IPS-11a (cell line): ENCODE results near the gene ITGB3.
A peak's percentile ranks its signal among the peaks of the same experiment; 100 is the strongest.
"Not testable (repeated sequence)": the region's sequence is repeated elsewhere in the genome, so short reads cannot be mapped to it uniquely, and the experiment has no call there.

Source experiments
- H3K4me3 ChIP-seq: one replicate; pipeline ENCODE4 v1.5.1; 2013; ENCODE audit warnings: low read depth, low read length, control low read depth

ITGB3 gene

DNA sequence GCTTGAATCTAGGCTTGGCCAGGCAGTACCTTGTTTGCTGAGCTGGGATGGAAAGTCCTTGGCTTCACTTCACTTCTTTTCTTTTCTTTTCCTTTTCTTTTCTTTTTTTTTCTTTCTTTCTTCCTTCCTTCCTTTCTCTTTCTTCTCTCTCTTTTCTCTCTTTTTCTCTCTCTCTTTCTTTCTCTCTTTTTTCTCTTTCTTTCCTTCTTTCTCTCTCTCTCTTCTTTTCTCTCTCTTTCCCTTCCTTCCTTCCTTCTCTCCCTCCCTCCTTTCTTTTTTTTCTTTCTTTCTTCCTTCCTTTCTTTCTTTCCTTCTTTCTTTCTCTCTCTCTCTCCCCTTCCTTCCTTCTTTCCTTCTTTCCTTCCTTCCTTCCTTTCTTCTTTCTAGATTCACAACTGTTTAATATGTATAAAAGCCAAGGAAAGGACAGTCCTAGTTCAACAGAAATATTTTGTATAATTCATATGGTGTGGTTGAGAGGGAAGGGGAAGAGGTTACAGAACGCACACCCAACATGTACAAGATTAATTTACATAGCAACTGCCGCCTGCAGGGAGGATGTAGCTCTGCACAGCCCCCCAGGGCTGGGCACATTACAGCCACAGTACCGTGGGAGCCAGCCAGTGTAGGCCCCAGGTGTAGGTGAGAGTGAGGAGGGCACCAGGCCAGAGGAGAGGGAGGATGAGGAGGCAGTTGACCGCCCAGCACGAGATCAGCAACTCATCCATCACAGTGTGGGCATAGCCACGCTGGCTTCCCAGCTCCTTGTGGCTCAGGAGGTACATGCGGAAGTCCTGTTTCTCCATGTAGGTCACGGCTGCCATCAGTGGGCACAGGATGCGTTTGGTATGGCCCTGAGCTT is 9.7 kb upstream of the ITGB3 start:
- no peak overlapping the region for H3K4me3 ChIP-seq

DNA sequence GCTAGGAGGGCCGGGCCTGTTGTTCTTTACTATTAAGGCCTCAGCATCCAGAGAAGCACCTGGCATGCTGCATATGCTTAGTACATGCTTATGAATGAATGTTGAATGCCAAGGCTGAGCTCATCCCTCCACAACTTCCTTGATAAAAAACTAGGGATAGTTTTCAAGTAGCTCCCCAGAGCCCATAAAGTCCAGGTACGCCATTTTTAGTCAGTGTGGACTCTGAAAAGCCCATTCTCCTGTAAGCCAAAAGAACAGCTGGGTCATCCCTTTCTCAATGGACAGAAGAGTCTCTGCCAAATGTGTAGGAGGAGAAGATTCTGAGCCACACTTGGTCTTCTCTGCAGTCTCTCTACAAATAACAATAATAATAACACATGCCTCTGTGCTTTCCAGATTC is 8.9 kb upstream of the ITGB3 start:
- no peak overlapping the region for H3K4me3 ChIP-seq

DNA sequence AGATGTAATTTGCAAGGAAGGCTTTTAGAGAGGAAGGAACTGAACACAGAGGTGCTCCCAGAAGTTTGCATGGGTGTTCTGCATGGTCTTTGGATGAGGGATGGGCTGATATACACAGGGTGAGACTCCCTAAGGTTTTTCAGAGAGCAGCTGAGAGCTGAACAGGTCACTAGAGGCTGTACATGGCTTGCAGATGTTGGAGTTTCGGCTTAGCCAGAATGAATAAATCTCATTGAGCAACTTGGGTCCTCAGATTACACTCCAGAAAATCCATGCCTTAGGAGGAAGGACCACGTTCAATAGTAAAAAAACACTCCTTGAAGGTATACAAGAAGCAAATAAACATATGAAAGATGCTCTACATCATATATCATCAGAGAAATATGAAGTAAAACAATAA is 7.5 kb upstream of the ITGB3 start:
- no peak overlapping the region for H3K4me3 ChIP-seq

DNA sequence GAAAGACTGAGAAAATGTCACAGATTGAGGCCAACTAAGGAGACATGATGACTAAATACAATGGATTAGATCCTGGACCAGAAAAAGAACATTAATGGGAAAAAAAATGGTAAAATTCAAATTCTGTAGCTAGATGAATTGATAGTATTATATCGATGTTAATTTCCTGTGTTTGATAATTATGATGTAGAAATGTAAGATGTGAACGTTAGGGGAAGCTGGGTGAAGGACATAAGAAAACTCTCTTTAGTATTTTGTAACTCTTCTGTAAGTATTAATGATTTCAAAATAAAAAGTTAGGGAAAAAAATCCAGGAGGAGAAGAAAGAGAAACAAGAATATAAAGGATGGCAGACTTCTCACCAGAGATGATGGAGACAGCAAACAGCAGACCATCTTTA is 2.8 kb upstream of the ITGB3 start:
- H3K4me3 ChIP-seq = no peak overlapping the region

DNA sequence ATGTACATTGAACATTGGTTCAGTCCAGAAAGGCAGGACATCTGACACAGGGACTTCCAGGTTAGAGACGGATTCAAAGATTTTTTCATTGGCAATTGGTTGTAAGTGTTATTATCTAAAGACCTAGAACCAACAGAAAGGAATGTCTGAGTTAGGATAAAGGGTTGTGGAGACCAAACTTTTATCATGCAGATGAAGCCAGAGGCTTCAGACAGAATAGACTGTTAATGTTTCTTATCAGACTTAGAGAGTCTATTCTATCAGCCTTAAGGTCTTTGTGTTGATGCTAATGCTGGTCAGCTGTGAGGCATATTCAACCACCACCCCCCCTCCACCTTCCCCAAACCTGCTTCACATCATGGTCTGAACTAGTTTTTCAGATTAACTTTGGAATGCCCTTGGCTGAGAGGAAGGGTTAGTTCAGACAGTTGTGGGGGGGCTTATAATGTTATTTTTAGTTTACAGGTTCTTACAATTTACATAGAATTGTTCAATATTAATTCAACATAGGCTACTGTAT is 2.1 kb upstream of the ITGB3 start:
- H3K4me3 ChIP-seq = no peak overlapping the region

DNA sequence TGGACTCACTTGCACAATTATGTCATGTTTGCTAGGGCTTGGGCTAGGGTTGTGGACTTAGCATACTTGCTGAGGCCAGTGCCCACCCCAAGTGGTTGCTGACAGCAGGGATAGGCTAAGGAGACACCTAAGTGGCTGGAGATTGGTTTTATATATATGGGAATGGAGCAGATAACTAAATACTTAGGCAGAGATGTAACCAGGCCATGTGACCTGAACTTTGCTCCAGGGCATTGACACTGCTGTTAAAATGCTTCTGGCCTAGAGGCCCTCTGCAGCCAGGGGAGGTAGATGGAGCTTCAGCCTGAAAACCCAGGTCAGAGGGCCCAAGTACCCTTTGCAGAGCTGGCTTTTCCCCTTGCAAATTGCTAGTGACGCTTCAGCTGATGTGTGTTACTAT is 1.4 kb upstream of the ITGB3 start:
- no peak overlapping the region for H3K4me3 ChIP-seq

DNA sequence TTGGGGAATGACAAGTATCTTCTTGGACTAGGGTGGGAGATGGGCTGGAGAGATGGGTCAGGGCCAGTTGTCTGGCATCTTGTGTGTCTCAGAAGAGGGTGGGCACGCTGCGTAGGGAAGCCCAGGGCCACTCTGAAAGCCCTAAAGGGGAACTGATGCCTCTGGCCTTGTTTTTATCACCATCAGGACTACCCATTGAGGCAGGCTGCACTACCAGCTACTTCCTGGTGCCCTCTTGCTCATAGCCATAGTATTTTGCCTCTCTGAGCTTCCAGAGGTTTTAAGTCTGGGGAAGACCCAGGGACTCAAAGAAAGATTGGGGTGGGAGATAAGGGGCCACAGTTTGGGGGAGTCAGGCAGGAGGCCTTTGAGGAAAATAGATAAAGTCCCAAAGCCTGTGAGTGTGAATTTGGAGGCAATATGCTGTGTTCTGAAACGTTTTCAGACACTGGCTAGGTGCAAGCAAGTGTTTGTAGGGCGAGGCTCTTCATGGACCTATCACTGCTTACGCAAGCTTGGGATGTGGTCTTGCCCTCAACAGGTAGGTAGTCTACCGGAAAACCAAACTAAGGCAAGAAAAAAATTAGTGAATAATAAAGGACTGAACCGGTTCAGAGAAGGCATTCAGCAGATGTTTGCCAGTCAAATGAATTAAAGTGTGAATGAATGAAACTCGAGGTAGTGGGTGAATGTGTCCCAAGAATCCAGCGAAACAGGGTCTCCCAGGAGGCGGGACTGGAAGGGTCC is 688 bp upstream of the ITGB3 start:
- no peak overlapping the region for H3K4me3 ChIP-seq

DNA sequence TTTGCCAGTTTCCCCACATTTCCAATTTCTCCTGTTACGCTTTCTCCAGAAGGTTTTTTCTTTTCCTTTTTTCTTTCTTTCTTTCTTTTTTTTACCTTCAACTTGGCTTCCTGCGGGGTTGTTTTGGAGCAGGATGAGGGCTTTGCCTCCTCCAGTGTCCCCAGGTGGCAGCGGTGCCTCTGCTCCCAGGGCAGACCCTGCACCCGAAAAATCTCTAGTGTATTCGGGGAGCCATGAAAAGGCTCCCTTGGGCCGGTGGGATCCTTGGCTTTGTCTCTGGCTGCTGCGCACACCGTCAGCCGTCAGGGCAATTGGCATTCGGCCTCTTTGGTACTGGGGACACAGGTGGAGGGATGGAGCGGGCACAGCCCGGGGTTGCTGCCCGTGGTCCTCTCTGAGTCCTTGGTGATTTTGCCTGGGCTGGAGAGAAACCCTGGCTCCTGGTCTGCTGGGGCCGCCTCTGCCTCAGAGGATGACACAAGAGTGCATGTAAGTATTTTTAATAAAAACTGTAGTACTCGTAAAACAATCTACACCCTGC is 846 bp downstream of the ITGB3 start:
- H3K4me3 ChIP-seq = peak overlapping the region; percentile 63

DNA sequence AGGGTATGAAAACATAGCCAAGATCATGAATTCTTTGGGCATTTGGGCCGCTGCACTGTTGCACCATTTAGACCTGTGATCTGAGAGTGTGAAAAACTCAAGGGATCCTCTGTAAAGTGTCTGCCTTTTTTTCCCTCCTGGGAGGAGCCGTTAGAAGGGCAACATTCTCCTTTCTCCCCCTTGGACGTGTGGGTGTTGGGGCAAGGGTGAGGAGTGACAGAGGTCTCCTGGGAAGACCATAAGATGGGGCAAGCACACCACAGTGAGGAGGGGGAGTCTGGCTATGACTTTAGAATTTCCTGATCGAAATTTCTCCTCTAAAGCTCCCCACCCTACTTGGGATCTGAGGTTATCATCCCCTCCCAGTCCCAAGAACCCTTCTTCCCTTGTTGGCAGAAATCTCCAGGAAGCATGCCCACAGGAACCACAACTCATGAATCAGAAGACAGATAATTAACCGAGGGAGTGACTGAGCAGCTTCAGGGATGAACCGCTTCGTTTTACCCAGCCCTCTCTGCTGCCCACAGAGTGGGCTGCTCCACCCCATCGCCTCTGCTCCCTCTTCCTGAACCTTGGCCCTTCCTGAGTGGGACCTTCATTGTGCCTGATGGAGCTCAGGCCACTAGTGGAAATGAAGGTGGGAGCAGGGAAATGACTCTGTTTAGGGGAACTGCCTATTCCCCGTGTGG is 4.2 kb downstream of the ITGB3 start:
- H3K4me3 ChIP-seq = no peak overlapping the region

DNA sequence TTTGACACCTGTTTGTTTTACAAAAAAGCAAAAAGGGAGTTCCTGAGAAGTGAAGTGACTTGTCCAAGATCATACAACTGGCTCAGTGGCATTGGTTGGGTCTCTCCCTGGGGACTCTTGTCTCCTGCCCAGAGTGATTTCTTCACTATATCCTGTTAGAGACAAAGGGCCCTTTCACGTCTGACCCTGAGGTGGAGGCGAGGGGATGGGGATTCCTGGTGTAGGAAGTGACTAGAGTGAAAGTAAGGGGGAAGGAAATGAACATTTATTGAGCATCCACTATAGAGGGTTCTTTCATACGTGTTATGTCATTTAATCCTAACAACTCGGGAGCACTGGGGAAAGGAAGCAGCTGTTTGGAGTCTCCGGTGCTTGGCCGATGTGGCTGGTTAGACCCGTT is 9.0 kb downstream of the ITGB3 start:
- no peak overlapping the region for H3K4me3 ChIP-seq

DNA sequence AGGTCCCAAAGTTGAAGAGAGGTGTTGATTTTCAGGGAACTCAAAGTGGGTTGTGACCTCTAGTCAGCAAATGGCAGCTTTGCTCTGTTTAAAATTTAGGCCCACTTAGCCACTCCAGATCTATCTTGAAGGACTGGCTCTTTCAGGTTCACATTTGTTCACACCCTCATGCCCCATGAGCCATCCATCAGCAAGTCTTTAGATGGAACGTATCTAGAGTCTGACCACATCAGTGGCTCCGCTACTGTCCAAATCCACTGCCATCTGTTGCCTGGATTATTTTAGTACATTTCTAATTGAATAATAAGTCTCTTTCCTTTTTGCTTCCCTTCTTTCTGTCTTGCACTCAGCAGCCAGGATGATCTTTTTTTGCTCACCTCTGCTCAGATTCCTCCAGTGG is 10.5 kb downstream of the ITGB3 start:
- no peak overlapping the region for H3K4me3 ChIP-seq

DNA sequence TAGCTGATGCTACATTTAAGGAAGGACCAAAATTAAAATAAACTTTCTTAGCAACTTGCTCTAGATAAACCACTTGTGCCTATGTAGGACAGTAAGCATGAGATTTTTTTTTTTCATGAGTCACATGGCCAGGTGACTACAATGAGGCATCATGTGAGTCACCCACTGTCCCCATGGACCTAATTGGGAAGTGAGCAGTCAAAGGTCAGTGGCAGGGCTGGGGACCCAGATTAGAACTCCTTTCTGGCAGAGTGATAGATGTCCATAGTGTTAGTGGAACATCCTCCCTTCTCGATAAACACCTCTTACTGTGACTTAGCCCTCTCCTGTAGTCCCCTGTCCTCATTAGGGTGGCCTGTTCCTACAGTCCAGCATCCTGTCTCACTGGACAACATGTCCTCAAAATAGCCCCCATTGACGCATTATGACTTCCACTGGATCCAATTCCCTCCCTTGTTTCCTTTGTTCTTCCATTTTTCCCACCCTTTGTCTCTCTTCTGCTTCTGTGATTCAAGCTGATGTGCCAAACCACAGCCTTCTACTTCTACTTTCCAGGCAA is 12.4 kb downstream of the ITGB3 start:
- no peak overlapping the region for H3K4me3 ChIP-seq

DNA sequence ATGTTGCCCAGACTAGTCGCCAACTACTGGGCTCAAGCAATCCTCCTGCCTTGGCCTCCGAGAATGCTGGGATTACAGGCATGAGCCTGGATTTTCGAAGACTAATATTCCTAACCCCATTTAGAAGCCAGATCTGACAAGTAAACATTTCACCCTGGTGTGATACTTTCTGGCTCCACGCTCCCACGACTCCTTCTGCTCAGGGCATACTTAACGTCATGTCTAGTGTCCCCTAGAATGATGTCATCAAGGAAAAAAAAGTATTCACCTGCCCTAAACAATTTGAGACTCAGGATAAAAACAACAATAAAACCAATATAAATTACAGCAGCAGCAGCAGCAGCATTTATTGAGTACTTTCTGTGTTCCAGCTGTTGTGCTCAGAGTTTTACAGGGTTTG is 13.2 kb downstream of the ITGB3 start:
- no peak overlapping the region for H3K4me3 ChIP-seq

DNA sequence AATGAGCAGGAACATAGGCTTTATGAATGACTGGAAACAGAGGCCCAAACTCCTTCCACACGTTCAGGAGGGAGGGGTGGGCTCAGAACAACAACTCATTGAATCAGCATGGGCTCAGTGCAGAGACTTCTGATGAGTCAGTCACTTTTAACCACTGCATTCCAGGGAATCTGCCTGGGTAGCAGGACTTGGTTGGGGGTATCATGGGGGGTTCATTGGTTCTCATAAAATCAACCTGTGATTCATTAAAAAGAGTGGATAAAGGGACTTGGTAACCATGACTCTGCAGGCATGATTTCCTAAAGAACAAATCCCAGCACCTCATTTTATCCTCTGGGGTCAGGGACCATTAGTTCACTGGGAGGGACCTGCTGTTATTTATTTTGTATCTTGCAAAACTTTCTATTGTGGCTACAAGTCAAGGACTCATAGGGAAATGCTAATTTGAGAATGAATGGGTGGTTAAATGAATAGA is 13.8 kb downstream of the ITGB3 start:
- no peak overlapping the region for H3K4me3 ChIP-seq

DNA sequence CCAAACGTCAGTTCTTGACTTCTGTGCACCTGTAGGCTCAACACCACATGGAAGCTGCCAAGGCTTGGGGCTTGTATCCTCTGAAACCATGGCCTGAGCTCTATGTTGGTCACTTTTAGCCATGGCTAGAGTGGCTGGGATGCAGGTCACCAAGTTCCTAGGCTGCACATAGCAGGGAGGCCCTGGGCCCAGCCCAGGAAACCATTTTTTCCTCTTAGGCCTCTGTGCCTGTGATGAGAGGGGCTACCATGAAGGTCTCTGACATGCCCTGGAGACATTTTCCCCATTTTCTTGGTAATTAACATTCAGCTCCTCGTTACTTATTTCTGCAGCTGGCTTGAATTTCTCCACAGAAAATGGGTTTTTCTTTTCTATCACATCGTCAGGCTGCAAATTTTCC is 15.3 kb downstream of the ITGB3 start:
- not testable (repeated sequence) for H3K4me3 ChIP-seq

DNA sequence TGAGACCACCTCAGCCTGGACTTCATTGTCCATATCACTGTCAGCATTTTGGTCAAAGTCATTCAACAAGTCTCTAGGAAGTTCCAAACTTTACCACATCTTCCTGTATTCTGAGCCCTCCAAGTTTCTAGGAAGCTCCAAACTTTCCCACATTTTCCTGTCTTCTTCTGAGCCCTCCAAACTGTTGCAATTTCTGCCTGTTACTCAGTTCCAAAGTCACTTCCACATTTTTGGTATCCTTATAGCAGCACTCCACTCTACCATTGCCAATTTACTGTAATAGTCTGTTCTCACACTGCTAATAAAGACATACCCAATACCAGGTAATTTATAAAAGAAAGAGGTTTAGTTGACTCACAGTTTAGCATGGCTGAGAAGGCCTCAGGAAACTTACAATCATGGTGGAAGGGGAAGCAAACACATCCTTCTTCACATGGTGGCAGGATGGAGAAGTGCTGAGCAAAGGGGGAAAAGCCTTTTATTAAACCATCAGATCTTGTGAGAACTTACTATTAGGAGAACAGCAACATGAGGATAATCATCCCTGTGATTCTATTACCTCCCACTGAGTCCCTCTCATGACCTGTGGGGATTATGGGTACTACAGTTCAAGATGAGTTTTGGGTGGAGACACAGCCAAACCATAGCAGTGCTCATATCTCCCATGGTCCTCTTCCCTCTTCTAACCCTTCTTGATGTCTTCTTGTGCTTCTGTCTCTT is 16.1 kb downstream of the ITGB3 start:
- H3K4me3 ChIP-seq = not testable (repeated sequence)

DNA sequence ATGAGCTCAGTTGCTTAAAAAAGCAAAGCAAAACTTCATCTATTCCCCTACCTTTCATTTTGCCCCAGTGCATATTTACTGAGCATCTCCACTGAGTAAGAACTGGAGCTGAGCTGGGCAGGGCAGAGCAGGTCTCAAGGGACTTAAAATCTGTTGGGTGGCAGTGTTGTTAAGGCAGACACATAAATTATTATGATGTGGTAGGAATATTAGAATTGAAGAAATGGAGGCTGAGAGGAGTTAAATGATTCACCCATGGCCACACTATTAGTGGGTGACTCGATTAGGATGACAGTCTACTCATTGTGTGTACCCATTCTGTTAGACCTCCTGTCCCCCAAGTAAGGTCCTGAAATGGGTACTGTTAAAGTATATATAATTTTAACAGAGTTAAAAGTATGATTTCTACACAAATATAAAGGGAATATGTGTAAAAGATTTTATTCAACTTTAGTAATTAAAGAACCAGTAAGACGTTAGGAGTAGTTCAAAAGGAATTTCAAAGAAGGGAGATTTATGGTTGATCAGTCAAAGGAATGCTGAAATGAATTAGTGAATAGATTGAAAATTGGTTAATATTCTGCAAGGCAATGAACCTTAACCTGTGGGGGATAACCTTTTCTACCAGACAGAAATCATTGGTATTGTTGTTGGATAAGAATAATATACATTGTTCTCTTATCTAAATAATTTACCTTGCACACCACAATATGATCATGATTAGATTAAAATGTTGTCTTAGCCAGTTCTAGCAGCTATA is 17.5 kb downstream of the ITGB3 start:
- H3K4me3 ChIP-seq = no peak overlapping the region

DNA sequence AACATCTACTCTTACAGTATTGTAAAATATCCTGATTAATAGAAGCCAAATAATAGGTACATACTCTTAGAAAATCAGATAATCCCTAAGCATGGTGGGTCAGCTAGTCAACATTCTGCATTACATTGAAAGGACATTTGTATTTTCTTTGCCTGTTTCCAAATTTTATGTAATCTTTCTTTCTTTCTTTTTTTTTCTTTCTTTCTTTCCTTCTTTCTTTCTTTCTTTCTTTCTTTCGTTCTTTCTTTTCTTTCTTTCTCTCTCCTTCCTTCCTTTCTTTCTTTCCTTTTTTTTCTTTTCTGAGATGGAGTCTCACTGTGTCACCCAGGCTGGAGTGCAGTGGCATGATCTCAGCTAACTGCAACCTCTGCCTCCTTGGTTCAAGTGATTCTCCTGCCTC is 18.9 kb downstream of the ITGB3 start:
- no peak overlapping the region for H3K4me3 ChIP-seq

DNA sequence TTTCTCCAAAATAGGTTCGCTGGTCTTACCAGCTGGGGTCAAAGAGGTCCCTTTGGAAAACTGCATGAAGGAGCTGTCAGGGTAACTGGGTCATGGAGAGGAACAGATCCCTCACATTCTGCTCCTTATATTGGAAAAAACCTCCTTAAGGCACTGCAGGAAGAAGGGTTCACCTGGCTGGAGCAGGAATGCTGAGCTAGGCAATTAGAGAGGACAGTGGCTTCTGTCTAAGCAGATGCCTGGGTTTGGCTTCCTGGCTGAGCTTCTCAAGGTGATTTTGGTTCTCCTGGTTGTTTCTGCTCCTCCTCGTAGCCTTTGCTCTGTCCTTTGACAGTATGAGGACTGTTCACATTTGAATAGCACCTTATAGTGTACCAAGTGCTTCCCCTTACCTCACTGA is 19.6 kb downstream of the ITGB3 start:
- H3K4me3 ChIP-seq = no peak overlapping the region
